Measurements from ENCODE around the gene GIMAP8.

DNA sequence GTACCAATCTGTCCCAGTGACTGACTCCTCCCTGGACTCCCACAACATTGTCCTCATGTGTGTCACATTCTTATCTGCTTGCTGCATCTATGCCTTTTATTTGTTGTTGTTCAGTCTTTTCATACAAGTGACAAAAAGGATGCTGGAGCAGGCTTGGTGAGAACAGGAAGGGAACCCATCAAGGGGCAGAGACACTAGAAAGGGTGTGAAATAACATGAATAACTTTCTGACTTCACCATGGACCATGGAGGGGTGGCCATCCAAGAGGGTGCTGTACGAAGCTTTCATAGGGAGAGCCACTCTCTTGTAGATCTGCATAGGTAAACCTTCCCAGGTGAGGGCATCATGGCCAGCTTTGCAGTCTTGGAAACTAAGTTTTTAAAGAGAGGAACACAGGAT lies 14.5 kb downstream of the GIMAP8 start:
- TF ChIP-seq, protein P1, sequence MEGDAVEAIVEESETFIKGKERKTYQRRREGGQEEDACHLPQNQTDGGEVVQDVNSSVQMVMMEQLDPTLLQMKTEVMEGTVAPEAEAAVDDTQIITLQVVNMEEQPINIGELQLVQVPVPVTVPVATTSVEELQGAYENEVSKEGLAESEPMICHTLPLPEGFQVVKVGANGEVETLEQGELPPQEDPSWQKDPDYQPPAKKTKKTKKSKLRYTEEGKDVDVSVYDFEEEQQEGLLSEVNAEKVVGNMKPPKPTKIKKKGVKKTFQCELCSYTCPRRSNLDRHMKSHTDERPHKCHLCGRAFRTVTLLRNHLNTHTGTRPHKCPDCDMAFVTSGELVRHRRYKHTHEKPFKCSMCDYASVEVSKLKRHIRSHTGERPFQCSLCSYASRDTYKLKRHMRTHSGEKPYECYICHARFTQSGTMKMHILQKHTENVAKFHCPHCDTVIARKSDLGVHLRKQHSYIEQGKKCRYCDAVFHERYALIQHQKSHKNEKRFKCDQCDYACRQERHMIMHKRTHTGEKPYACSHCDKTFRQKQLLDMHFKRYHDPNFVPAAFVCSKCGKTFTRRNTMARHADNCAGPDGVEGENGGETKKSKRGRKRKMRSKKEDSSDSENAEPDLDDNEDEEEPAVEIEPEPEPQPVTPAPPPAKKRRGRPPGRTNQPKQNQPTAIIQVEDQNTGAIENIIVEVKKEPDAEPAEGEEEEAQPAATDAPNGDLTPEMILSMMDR (IDR thresholded peaks at IDR 0.05): no peak
- TF ChIP-seq POLR2AphosphoS5 (IDR thresholded peaks at IDR 0.05) (no peak), POLR2A (IDR thresholded peaks at IDR 0.05) (no peak)
